Activated naive CD4-positive, alpha-beta T cell treated with anti-CD3 and anti-CD28 coated beads for 36 hours (primary cell): ENCODE measurements around the gene VEZT. TPM values are rescaled to one million over a fixed set of nuclear protein-coding genes. Genes with fewer than 3 reads are reported as not detected.

Source experiments
- CTCF ChIA-PET: fragments of 350-600 bp; sonication (Branson Sonifier 250); formaldehyde crosslinking; loops from one replicate; lab custom pipeline; 2021; ENCODE audit warnings: antibody characterized with exemption; lab: Charles Lee
- DNase-seq: peaks from one replicate; pipeline ENCODE4 v3.0.0-alpha.2; 2020
- H3K27ac Mint-ChIP-seq: one replicate; pipeline ENCODE4 v1.8.0; 2021; ENCODE audit warnings: mild to moderate bottlenecking, mixed read lengths
- H3K27me3 Mint-ChIP-seq: one replicate; pipeline ENCODE4 v1.8.0; 2021; ENCODE audit warnings: low read depth, mixed read lengths
- H3K36me3 Mint-ChIP-seq: one replicate; pipeline ENCODE4 v1.8.0; 2021; ENCODE audit warnings: low read depth, mixed read lengths
- H3K4me1 Mint-ChIP-seq: one replicate; pipeline ENCODE4 v1.8.0; 2021; ENCODE audit warnings: low read depth, mixed read lengths
- H3K4me3 Mint-ChIP-seq: one replicate; pipeline ENCODE4 v1.8.0; 2021; ENCODE audit warnings: mild to moderate bottlenecking, moderate library complexity, mixed read lengths
- H3K9me3 Mint-ChIP-seq: one replicate; pipeline ENCODE4 v1.8.0; 2021; ENCODE audit warnings: mixed read lengths
- intact Hi-C: fragments of 100-400 bp; cut with micrococcal nuclease; formaldehyde crosslinking; loops from one replicate; pipeline ENCODE4 v1.15.1; 2023
- total RNA-seq, 2 experiments: library from RNA; stranded (reverse); gene quantifications; one replicate each; pipeline ENCODE4 v1.2.3, GENCODE V29; 2021

The VEZT gene
- total RNA-seq, 2 experiments from 2014 or later, result 41.3 to 42.5 TPM

- peak overlapping the region; percentile 98 for H3K4me3 Mint-ChIP-seq
- no peaks in the 10 kb centered on the region for H3K9me3 Mint-ChIP-seq
- no peaks in the 10 kb centered on the region for H3K27me3 Mint-ChIP-seq
- intact Hi-C loops, result loop anchor here (1.0 to 5.0 kb wide), 16 partner anchors 100 to 1540 kb away; partner anchors contain the start of genes AMDHD1, CCDC38, CEP83 and CRADD
- no peak for DNase-seq
- peaks cover 27% of the 10 kb centered on the region for H3K4me1 Mint-ChIP-seq
- CTCF ChIA-PET, result interaction anchor here (1.0 to 1.8 kb wide), 3 partner anchors 29 to 118 kb away, joined by 3 to 10 read pairs (median 6); no protein-coding TSS in a partner anchor
- H3K36me3 Mint-ChIP-seq, result no peaks in the 10 kb centered on the region
- H3K27ac Mint-ChIP-seq, result peak overlapping the region; percentile 69
Observed at GRCh38 chr12:95216711-95217376, 763 bp upstream of the VEZT start.

DNA sequence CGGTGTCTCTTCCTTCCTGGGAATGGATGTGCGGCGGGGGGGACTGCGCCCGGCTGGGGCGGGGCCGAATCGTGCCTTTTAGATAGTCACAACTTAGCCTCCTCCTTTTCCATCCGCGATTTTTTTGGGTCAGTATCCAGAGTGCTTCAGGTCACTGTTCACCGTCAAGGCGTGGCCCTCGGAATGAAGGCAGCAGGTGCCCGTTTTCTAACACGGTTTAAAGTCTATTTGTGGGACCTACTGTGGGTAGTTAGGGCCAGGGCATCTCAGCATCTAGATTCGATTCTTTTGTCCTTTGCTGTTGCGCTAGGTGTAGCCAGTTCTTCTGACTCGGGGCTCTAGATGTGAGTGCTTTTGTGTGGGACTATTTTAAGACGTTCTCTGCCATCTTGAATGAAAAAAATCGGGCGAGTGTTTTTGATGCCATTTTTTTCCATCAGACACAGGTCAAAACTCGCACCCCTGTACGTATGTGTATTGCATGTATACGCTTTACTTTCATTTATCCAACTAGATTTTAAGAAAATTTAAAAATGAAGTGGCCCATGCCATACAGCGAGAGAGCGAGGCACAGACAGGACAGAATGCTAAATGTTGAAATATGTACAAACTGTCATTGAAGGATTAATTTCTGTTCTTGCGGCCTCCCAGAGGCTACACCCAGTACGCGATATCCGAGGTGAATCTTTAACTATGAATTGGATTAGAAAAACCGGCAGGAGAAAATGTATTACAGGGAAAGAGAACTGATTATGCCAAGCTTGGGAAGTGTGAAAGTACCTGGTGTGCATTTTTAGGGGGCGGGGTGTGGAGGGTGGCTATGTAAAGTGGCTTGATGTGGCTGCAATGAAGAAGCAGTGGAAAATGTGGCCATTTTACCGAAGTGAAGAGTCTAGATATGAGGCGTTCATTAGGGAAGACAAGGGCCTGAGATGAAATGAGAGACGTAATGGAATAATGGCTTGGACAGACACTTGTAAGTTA, 835 bp downstream of the VEZT start:
- intact Hi-C loops, result loop anchor here (5.0 kb wide), 5 partner anchors 314 to 1541 kb away; partner anchors contain the start of genes AMDHD1, CCDC38, CRADD and PLXNC1
- H3K4me3 Mint-ChIP-seq, result peak overlapping the region; percentile 98
- H3K4me1 Mint-ChIP-seq, result peaks cover 33% of the 10 kb centered on the region
- DNase-seq, result peak; percentile 61
- H3K9me3 Mint-ChIP-seq, result no peaks in the 10 kb centered on the region
- CTCF ChIA-PET, result interaction anchor here (0.7 to 0.9 kb wide), 2 partner anchors 96 to 311 kb away, joined by 3 read pairs; no protein-coding TSS in a partner anchor
- no peaks in the 10 kb centered on the region for H3K36me3 Mint-ChIP-seq
- H3K27me3 Mint-ChIP-seq, result no peaks in the 10 kb centered on the region
- peak overlapping the region; percentile 97 for H3K27ac Mint-ChIP-seq

DNA sequence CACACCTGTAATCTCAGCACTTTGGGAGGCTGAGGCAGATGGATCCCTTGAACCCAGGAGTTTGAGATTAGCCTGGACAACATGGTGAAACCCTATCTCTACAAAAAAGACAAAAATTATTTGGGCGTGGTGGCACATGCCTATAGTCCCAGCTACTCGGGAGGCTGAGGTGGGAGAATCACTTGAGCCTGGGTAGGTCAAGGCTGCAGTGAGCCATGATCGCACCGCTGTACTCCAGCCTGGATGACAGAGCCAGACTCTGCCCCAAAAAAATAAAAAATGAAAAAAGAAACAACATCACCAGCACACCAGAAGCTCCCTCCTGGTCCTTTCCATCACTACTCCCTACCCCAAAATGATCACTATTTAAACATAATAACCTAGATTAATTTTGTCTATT, 2.6 kb downstream of the VEZT start:
- Mint-ChIP-seq H3K9me3 (no peaks in the 10 kb centered on the region), H3K4me3 (peak overlapping the region; percentile 4), H3K27ac (no peak overlapping the region), H3K36me3 (peaks cover 5% of the 10 kb centered on the region), H3K27me3 (no peaks in the 10 kb centered on the region), H3K4me1 (peaks cover 47% of the 10 kb centered on the region)
- intact Hi-C loops, result no loop called here
- CTCF ChIA-PET, result interaction anchor here (0.6 to 0.9 kb wide), 2 partner anchors 226 to 313 kb away, joined by 3 read pairs; no protein-coding TSS in a partner anchor
- DNase-seq, result no peak

- intact Hi-C loops, result no loop called here
- CTCF ChIA-PET, result interaction anchor here (0.9 kb wide), 1 partner anchor 312 kb away, joined by 3 read pairs; no protein-coding TSS in a partner anchor
Observed at GRCh38 chr12:95220726-95221125, 3.1 kb downstream of the VEZT start.

DNA sequence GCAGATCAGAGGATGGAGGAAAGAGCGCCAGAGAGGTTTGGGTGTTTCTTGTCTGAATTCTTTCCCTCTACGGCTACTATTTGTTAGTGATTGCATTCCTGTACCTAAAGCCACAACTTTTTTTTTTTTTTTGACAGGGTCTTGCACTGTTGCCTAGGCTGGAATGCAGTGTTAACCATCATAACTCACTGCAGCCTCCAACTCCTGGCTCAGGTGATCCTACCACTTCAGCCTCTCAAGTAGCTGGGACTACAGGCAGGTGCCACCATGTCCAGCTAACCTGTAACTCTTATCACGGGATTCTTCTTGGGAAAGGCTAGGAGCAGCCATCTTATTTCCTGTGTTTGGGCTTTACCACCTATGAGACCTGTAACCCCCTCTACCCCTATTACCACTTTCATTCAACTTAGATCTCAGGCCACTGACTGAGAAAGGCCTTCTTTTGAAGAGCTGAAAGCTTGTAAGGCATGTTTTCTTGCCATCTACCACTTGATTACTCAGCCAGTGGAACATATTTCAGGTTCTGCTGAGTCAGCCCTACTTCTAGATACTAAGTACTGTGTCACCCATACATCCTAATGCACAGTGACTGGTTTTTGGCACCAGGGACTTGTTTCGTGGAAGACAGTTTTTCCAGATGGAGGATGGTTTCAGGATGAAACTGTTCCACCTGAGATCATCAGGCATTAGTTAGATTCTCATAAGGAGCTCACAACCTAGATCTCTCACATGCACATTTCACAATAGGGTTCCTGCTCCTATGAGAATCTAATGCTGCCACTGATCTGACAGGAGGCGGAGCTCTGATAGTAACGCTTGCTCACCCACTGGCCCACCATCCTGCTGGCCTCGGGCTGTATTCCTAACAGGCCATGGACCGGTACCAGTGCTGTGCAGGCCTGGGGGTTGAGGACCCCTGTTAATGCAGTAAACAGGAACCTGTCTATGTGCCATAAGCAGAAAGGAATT, 6.9 kb downstream of the VEZT start:
- peak overlapping the region; percentile 72 for H3K27ac Mint-ChIP-seq
- peaks cover 53% of the 10 kb centered on the region for H3K4me1 Mint-ChIP-seq
- no peaks in the 10 kb centered on the region for H3K9me3 Mint-ChIP-seq
- peak; percentile 26 for DNase-seq
- CTCF ChIA-PET, result interaction anchor here (0.6 kb wide), 1 partner anchor 45 kb away, joined by 4 read pairs; no protein-coding TSS in a partner anchor
- no peak overlapping the region for H3K4me3 Mint-ChIP-seq
- H3K27me3 Mint-ChIP-seq, result no peaks in the 10 kb centered on the region
- intact Hi-C loops, result no loop called here
- H3K36me3 Mint-ChIP-seq, result peaks cover 7% of the 10 kb centered on the region

More at GRCh38 chr12:95220726-95221125, 3.1 kb downstream of the VEZT start:
- Mint-ChIP-seq H3K36me3 (peaks cover 5% of the 10 kb centered on the region), H3K9me3 (no peaks in the 10 kb centered on the region), H3K27ac (no peak overlapping the region), H3K27me3 (no peaks in the 10 kb centered on the region), H3K4me1 (peaks cover 50% of the 10 kb centered on the region), H3K4me3 (no peak overlapping the region)
- DNase-seq, result no peak

DNA sequence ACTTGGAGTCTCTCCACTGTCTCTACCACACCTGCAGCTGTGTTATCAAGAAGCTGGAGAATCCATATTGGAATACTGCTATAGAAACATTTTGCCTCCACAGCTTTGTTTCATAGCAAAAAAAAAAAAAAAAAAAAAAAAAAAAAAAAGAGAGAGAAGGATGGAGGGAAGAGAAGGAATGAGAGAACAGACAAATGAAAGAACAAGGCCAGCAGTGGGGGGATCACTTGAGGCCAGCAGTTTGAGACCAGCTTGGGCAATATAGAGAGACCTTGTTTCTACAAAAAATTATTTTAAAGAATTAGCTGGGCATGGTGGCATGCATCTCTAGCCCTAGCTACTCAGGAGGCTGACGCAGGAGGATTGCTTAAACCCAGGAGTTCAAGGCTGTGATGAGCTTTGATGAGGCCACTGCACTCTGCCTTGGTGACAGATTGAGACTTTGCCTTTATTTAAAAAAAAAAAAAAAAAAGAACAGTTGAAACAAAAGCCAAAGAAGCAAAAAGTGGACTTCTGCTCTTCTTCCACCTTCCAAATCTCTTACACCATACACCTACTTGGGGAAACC, 8.1 kb downstream of the VEZT start:
- no peaks in the 10 kb centered on the region for H3K9me3 Mint-ChIP-seq
- H3K27me3 Mint-ChIP-seq, result no peaks in the 10 kb centered on the region
- peaks cover 7% of the 10 kb centered on the region for H3K36me3 Mint-ChIP-seq
- CTCF ChIA-PET, result interaction anchor here (0.6 kb wide), 1 partner anchor 8 kb away, joined by 6 read pairs; the partner anchor contains the start of gene VEZT
- DNase-seq, result no peak
- intact Hi-C loops, result no loop called here
- H3K4me1 Mint-ChIP-seq, result peaks cover 50% of the 10 kb centered on the region
- H3K27ac Mint-ChIP-seq, result no peak overlapping the region
- no peak overlapping the region for H3K4me3 Mint-ChIP-seq

DNA sequence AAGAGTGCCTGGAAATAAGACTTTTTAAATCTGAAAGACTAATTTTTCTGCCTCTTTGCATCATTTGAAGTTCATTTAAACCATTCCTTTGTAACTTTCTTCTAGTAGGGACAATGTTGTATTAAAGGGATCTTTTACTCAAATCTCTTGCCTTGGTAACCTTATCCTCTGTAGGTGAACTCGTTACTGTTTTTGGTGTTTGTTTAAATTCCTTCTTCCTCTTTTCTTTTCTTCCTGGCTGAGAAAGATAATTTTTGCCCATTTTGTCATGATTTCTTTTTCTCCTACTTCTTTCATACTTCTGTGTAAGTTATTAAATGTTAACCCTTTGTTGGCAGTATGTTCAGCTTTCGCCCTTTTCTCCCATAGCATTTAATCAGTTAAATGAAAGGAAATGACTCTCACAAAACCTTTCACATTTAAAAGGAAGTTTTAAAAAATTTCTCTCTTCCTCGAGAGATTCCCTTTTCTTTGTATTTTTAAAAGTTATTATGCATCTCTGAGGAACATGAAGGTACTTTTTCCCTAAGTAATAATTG, 10.3 kb downstream of the VEZT start:
- intact Hi-C loops, result no loop called here

DNA sequence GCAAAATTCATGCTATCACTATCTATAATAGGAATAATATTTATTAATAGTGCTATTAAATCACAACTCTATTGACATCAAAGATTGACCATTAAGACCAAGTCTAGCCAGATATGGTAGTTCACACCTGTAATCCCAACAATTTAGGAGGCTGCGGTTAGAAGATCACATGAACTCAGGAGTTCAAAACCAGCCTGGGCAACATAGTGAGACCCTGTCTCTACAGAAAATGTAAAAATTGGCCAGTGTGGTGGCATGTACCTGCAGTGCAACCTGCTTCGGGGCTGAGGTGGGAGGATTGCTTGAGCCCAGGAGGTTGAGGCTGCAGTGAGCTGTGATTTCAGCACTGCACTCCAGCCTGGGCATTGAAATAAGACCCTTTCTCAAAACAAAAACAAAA, 11.0 kb downstream of the VEZT start:
- CTCF ChIA-PET, result interaction anchor here (0.6 kb wide), 1 partner anchor 105 kb away, joined by 4 read pairs; no protein-coding TSS in a partner anchor
- Mint-ChIP-seq H3K4me1 (peaks cover 46% of the 10 kb centered on the region), H3K27ac (no peak overlapping the region), H3K4me3 (no peak overlapping the region), H3K36me3 (peaks cover 9% of the 10 kb centered on the region), H3K9me3 (no peaks in the 10 kb centered on the region), H3K27me3 (no peaks in the 10 kb centered on the region)
- intact Hi-C loops, result no loop called here
- DNase-seq, result no peak

More for the DNA sequence above, 10.3 kb downstream of the VEZT start:
- no peak for DNase-seq
- CTCF ChIA-PET, result interaction anchor here (0.7 kb wide), 1 partner anchor 26 kb away, joined by 3 read pairs; no protein-coding TSS in a partner anchor
- peaks cover 7% of the 10 kb centered on the region for H3K36me3 Mint-ChIP-seq
- no peak overlapping the region for H3K27ac Mint-ChIP-seq
- no peak overlapping the region for H3K4me3 Mint-ChIP-seq
- H3K9me3 Mint-ChIP-seq, result no peaks in the 10 kb centered on the region
- no peaks in the 10 kb centered on the region for H3K27me3 Mint-ChIP-seq
- peaks cover 46% of the 10 kb centered on the region for H3K4me1 Mint-ChIP-seq

DNA sequence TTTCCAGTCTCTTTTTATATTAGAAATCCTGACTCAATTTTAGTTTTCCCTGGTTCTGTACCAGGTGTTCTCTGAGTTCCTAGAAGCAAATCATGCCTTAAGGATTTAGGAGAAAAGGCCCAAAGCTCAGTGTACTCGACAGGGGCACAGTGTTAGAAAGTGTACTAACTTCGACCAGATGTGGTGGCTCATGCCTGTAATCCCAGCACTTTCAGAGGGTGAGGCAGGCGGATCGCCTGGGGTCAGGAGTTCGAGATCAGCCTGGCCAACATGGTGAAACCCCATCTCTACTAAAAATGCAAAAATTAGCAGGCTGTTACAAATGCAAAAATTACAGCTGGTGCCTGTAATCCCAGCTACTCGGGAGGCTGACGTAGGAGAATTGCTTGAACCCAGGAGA, 12.0 kb downstream of the VEZT start:
- intact Hi-C loops, result no loop called here
- CTCF ChIA-PET, result no interaction called here
- H3K27ac Mint-ChIP-seq, result no peak overlapping the region
- DNase-seq, result no peak
- H3K9me3 Mint-ChIP-seq, result no peaks in the 10 kb centered on the region
- H3K4me3 Mint-ChIP-seq, result no peak overlapping the region
- H3K27me3 Mint-ChIP-seq, result no peaks in the 10 kb centered on the region
- peaks cover 37% of the 10 kb centered on the region for H3K4me1 Mint-ChIP-seq
- peaks cover 10% of the 10 kb centered on the region for H3K36me3 Mint-ChIP-seq

DNA sequence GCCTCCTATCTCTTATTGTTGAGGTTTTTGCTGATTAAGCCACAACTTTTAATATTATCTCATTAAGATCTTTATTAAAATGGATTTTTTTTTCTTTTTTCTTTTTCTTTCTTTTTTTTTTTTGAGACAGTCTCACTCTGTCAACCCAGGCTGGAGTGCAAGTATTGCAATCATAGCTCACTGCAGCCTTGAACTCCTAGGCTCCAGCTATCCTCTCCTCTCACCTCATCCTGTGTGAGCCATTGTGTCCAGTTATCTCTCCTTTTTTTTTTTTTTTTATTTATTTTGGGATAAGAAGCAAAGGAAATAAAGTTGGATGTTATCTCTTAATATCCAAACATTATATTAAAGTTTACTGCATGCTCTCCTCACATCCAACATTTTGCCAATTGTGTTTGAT, 12.7 kb downstream of the VEZT start:
- H3K27me3 Mint-ChIP-seq, result no peaks in the 10 kb centered on the region
- no peak for DNase-seq
- H3K27ac Mint-ChIP-seq, result no peak overlapping the region
- H3K9me3 Mint-ChIP-seq, result no peaks in the 10 kb centered on the region
- intact Hi-C loops, result no loop called here
- peaks cover 34% of the 10 kb centered on the region for H3K4me1 Mint-ChIP-seq
- H3K36me3 Mint-ChIP-seq, result peaks cover 6% of the 10 kb centered on the region
- CTCF ChIA-PET, result no interaction called here
- no peak overlapping the region for H3K4me3 Mint-ChIP-seq

DNA sequence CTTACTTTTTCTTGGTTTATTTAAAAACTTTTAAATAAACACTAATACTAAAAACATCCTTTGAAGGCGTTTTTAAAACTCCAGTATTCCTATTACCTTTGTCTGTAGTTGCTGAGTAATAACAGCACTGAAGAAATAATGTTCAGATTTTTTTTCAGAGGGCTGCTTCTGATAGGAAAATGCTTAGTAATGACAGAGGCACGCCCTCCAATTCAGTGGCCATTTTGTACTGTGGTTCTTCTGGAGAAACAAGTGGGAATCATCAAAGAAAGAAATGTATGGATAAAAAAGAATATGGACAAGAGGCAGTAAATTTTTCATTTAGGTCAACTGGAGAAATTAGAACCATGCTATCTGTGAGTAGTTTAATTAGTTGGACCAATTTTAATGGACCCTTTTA, 13.6 kb downstream of the VEZT start:
- no peaks in the 10 kb centered on the region for H3K9me3 Mint-ChIP-seq
- intact Hi-C loops, result no loop called here
- no peak overlapping the region for H3K27ac Mint-ChIP-seq
- peaks cover 28% of the 10 kb centered on the region for H3K4me1 Mint-ChIP-seq
- CTCF ChIA-PET, result no interaction called here
- H3K4me3 Mint-ChIP-seq, result no peak overlapping the region
- no peaks in the 10 kb centered on the region for H3K27me3 Mint-ChIP-seq
- H3K36me3 Mint-ChIP-seq, result peaks cover 10% of the 10 kb centered on the region
- no peak for DNase-seq
